Measurements from ENCODE around the gene SMURF2. TPM values are rescaled to one million over a fixed set of nuclear protein-coding genes. Genes with fewer than 3 reads are reported as not detected.

Gene SMURF2
- total and polyA plus RNA-seq, 2 experiments from 2014 or later: 17.1 to 31.3 TPM

GRCh38 chr17:64498308-64499203 is 163.6 kb downstream of the SMURF2 start:
- 80% methylated on average over 7 of the region's 7 CpGs for WGBS (ENCODE audit: low lambda C conversion rate, missing lambda C conversion rate)
- H3K9me2 ChIP-seq (replicated peaks; ENCODE audit: insufficient read depth): no peaks in the 10 kb centered on the region
- H3K4me2 ChIP-seq: peak overlapping the region; percentile 80
- DNase-seq (ENCODE audit: low spot score): no peak
- no peak overlapping the region for H2AFZ ChIP-seq
- peaks cover 30% of the 10 kb centered on the region for H3K4me1 ChIP-seq (ENCODE audit: insufficient read depth)
- TF ChIP-seq CTCF (IDR thresholded peaks at IDR 0.05; ENCODE audit: poor library complexity) (no peak), EZH2phosphoT487 (IDR thresholded peaks at IDR 0.05; ENCODE audit: low read depth, severe bottlenecking, unreplicated experiment) (no peak), EZH2 (IDR thresholded peaks at IDR 0.05; ENCODE audit: borderline replicate concordance) (no peak)
- peaks cover 73% of the 10 kb centered on the region for H3K79me2 ChIP-seq
- no peaks in the 10 kb centered on the region for H3K27me3 ChIP-seq
- H3K27ac ChIP-seq: peak overlapping the region; percentile 93
- no peaks in the 10 kb centered on the region for H3K9me3 ChIP-seq (ENCODE audit: low read depth)
- peaks cover 13% of the 10 kb centered on the region for H3K36me3 ChIP-seq (replicated peaks; ENCODE audit: insufficient read depth, low read depth)
- peaks cover 56% of the 10 kb centered on the region for H4K20me1 ChIP-seq (ENCODE audit: insufficient read depth, poor library complexity, severe bottlenecking)
- H3K4me3 ChIP-seq: no peak overlapping the region

- Histone ChIP-seq H3K4me2 (peak overlapping the region; percentile 80), H2AFZ (no peak overlapping the region), H3K9me3 (ENCODE audit: low read depth) (no peaks in the 10 kb centered on the region), H3K27me3 (no peaks in the 10 kb centered on the region), H4K20me1 (ENCODE audit: insufficient read depth, poor library complexity, severe bottlenecking) (peaks cover 46% of the 10 kb centered on the region), H3K27ac (peak overlapping the region; percentile 93), H3K9me2 (replicated peaks; ENCODE audit: insufficient read depth) (no peaks in the 10 kb centered on the region), H3K79me2 (peaks cover 64% of the 10 kb centered on the region), H3K4me3 (no peak overlapping the region), H3K4me1 (ENCODE audit: insufficient read depth) (peaks cover 22% of the 10 kb centered on the region), H3K36me3 (replicated peaks; ENCODE audit: insufficient read depth, low read depth) (peaks cover 13% of the 10 kb centered on the region)
- no peak for DNase-seq (ENCODE audit: low spot score)
- TF ChIP-seq CTCF (IDR thresholded peaks at IDR 0.05; ENCODE audit: poor library complexity): no peak
- TF ChIP-seq EZH2 (IDR thresholded peaks at IDR 0.05; ENCODE audit: borderline replicate concordance): no peak
- no peak for TF ChIP-seq EZH2phosphoT487 (IDR thresholded peaks at IDR 0.05; ENCODE audit: low read depth, severe bottlenecking, unreplicated experiment)
- WGBS (ENCODE audit: low lambda C conversion rate, missing lambda C conversion rate): 49% methylated on average over 4 of the region's 4 CpGs
Observed at GRCh38 chr17:64497565-64498035, 164.5 kb downstream of the SMURF2 start.

GRCh38 chr17:64496786-64497564 is 165.1 kb downstream of the SMURF2 start, which contains the start of gene POLG2:
TSS of gene POLG2 (minus strand) at chr17:64497054. CDS start at chr17:64496968, 86 bp downstream.
- TF ChIP-seq CTCF (IDR thresholded peaks at IDR 0.05; ENCODE audit: poor library complexity): peak; percentile 56
- TF ChIP-seq EZH2phosphoT487 (IDR thresholded peaks at IDR 0.05; ENCODE audit: low read depth, severe bottlenecking, unreplicated experiment): no peak
- Histone ChIP-seq H2AFZ (peak within 1 kb of the TSS; percentile 74), H3K9me3 (ENCODE audit: low read depth) (no peaks in the 10 kb centered on the region), H3K27ac (peak within 1 kb of the TSS; percentile 93), H3K36me3 (replicated peaks; ENCODE audit: insufficient read depth, low read depth) (peaks cover 13% of the 10 kb centered on the region), H3K27me3 (no peaks in the 10 kb centered on the region), H3K4me2 (peak within 1 kb of the TSS; percentile 80), H3K4me1 (ENCODE audit: insufficient read depth) (peaks cover 22% of the 10 kb centered on the region), H3K79me2 (peaks cover 57% of the 10 kb centered on the region), H3K9me2 (replicated peaks; ENCODE audit: insufficient read depth) (no peaks in the 10 kb centered on the region), H4K20me1 (ENCODE audit: insufficient read depth, poor library complexity, severe bottlenecking) (peaks cover 40% of the 10 kb centered on the region), H3K4me3 (peak within 1 kb of the TSS; percentile 60)
- 2% methylated on average over 50 of the region's 50 CpGs for WGBS (ENCODE audit: low lambda C conversion rate, missing lambda C conversion rate)
- DNase-seq (ENCODE audit: low spot score): peak; percentile 97

All from hepatocyte (in vitro differentiated cells).